Stimulated activated CD8-positive, alpha-beta memory T cell treated with anti-CD3 and anti-CD28 coated beads, Interleukin-7, amount 100 ng/mL, for 48 hours (primary cell): ENCODE data around the gene LMOD3.

Source experiments
- DNase-seq, 2 donors: peaks; one replicate each; pipeline ENCODE4 v3.0.0-alpha.2; 2020; ENCODE audit warnings: low read depth in 1 of 2; ENCODE audit errors: extremely low read depth in 1 of 2

LMOD3 gene

DNA sequence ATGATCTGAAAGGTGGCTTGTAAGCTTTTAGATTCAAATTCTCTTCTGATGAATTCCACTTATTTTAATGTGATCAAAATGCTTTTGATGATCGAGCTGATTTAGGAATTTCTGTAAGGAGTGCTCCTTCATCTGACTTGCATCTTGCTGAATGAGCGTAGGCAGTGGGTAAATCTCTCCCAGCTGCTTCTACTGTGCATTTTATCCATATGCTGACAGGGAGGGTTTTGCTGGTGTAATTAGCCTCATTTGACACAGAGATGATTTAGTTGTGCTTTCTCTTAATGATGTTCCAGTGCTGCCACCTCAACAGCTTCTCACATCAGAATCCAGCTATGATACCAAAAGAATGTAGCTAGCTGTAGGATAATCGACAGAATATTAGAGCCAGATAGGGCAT lies 3.8 kb upstream of the LMOD3 start:
- DNase-seq, result no peak

DNA sequence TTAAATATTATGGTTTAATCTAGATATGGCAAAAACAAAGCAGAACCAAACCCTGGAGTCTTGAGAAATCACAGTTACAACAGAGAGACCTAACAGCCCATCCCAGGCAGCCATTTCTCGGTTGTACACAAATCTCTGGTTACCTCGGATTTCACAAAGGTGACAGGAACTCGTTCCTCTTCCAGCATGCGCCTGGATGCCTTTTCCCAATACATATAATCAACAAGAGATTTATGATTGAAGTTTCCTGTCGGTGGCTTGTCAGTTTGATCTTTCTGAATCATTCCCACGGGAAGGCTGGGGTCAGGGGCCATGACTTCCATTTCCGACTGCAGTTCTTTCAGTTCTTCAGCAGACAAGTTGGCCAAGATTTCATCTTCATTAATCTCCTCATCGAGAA lies 445 bp downstream of the LMOD3 start:
- DNase-seq, result no peak

DNA sequence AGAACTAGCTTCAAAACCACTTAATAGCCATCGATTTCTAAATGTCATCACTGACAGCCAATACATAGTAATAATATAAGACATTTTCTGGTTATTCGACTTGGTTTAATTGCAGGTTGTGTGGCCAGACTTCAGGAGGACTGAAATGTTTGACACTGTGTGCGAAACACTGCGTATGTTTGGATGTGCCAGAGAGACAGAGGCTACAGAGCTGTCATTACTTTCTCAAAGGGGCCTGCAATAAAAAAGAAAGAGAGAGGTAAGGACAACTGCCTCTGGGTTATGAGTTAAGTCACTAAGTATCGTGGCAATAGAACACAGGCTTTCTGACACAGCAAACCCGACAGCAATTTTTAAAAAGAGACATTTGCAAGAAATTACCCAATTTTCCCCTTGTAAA lies 882 bp downstream of the LMOD3 start:
- no peak for DNase-seq

DNA sequence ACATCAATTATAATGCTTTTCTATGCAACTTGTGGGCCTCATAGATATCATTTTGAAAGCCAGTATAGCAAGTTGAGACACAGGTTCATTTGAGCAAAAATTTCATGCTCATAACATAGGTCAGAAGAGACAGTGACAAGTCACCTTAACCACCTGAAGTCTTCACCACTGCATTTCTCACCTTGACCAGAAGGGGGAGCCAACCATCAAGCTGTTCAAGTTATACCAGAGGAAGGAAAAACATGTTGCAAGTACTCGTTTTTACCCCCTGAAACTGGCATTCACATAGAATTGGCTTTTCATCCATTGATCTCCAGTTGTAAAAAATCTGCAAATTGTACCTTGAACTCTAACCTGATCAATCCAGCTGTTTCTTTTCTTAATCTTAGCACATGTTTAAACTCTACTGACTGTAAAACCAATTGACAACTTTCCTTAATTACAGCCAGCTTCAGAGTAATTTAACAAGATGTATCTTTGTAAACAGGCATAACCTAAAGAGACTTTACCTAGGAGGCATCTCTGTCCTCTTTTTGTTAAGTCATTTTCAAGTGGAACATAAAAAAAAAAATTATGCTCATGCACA lies 1.4 kb downstream of the LMOD3 start:
- peak; percentile 42 to 73 for DNase-seq

DNA sequence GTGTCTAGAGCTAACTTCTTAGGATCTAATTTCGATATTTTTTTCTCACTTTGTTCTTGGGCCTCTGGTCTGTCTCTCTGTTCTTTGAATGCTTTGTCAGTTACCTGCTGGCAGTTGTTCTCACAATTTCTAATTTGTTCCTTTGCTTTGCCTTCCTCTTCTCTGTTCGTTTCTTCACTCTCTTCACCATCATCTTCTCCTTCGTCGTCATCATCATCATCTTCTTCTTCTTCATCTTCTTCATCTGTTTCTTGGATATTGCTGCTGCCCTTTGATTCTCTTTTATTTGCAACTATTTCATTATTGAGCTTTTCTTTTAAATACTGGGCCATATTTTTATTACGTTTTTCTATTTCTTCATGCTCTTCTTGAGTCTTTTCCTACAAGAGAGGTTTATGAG lies 2.7 kb downstream of the LMOD3 start:
- no peak for DNase-seq

DNA sequence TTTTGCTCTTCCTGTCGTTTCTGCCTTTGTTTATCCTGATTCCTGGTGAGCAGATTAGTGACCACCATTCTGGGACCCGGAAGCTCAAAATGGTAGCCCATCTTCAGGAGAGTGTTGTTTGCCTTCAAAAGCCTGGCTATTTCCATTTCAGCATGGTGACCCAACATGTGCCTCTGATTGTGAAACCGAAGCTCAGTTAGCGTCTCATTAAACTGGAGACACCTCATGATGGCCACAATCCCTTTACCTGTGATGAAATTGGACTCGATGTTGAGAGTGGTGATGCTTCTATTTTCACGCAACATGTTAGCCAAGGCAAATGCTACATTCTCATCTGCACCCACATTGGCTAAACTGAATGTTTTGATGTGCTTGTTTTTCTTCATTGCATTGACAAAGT lies 3.3 kb downstream of the LMOD3 start:
- no peak for DNase-seq

DNA sequence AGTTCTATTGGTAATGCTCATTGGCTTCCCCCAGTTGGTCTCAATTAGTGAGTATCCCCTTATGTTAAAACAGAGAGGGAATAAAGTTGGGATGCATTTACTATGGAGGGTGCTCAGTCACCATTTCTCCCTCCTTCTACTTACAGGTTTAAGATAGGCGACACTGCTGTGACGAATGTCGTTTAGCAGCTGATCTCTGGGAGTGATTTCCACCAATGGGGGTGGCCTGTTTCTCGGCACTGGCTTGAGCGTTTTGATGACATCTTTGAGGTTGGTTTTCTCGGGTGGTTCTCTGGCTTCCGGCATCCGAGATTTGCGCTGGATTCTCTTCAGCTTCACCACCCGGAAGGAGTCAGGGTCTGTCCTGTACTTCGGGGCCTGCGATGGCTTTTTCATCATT lies 3.8 kb downstream of the LMOD3 start:
- no peak for DNase-seq

DNA sequence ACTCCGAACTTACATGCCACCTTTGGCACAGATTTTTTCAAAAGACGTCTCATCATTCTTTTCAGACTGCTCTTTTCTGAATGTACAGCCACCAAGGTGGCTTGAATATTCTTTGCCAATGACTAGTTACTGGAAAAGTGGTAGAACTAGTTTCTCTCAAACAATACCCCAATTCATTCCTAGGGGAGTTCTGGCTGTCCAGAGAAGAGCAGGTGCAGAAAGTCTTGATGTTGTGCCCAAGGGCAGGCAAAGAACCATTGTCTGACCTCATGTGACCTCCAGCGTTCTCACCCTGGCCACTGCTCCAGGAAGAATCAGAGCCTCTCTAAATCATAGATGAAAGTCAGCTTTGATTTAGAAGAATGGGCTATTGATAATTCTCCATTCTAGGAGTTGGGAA lies 5.5 kb downstream of the LMOD3 start:
- DNase-seq, result no peak

DNA sequence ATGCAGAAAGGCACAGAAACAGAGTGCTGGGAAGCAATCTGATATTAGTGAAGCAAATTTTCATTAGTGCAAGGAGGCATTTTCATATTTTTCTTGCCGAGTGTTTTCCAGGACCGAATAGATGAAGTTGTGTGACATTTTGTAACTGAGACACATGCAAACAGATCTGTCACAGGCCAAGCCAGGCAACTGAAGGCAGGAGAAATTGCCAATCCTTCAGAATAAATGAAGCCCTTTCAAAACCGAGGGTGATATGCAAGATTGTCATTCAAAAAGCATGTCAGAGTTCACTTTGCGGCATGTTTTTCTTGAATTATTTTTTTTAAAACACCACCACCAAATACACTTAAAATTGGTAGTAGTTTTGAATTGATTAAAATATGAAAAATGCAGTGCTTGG lies 6.2 kb downstream of the LMOD3 start:
- no peak for DNase-seq

DNA sequence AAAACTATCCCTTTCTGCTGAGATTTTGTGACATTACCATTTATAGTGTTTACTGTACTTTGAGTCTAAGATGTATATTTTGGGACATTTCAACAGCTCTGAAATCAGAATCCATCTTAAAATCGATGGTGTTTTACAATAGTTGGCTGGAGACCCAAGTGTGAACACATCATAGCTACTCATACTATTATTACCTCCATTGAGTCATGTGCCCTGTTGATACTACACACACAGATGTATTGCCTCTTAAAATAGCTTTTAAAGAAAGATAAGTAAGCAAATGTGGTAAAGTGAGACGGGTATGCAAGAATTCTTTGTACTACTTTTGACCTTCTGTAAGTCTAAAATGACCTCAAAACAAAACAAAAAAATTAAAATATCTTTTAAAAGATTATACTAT lies 6.7 kb downstream of the LMOD3 start:
- DNase-seq, result no peak

DNA sequence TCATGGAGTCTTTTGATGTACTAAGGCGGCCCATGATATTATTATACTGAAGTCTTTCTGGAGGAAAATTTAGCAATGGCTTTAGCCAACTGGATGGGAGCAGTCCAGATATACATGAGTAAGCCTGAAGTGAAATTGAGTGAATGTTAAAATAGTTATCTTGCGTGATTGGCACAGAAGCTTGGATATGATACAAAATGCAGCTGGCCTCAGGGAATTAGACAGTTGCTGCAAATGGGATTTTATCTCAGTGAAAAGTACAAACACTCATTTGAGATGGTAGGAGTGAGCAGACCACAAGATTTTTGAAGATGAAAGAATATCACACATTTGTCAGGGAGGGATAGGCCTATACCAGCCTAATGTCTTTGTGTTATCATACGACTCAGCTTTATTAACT lies 8.9 kb downstream of the LMOD3 start:
- no peak for DNase-seq

DNA sequence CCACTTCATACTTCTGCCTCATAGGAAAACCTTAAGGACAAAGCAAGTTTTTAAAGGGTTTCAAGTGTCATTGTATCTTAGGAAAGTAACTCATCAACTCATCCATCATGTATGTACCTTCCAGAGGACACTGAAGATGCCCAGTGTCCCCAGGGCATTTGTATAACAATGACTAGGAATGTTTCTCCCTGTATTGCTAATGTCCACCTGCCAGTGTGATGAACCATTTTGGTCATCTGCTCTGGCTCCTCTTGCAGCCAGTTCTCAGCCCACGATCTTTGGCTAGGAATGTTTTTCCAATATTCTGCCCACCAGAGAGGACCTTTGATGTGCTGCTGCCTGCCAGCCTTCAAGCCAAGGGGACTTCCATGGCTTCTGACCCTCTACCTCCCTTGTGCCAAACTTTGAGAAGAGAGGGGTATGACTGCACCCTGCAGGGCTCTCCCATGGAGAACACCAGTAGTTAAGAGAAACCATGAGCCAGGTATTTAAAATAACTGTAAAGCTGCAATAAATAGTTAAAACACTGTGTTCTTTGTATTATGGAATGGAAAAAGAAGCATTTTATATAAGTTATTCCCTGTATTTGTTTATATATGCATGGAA lies 11.4 kb downstream of the LMOD3 start:
- no peak for DNase-seq

DNA sequence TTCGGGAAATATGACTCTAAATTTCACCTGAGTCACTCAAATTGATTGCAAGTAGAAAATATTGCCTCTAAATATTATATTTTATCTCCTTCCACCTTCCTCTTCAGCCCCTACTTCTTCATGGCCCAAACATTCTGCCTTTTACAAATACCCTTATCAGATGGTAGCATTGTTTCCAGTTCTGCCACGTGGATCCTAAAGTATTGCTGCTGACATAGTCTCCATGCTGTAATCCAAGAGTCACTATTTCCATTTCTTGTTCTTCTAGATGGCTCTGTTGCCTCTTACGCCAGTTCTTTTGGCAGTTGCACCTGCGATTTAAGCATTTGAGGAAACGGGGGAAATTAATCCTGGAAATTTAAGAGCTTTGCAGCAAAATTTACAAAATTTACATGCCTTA lies 13.6 kb downstream of the LMOD3 start:
- no peak for DNase-seq

DNA sequence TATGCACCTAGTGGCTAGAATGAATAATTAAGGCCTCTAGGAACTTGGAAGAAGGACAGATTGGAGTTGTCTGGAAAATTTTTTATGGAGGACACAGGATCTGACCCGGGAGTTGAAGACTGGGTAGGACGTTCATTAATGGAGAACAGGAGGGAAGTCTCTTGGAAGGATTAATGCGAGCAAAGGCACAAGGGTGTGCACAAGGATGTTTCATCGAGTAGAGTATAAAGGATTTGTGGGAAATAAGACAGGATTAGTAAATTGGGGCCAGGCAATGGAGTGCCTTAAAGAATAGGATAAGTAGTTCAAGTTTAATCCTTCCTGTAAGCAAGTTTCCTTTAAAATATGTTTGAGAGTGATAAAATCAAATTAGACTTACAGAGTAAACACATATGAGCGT lies 14.6 kb downstream of the LMOD3 start:
- no peak for DNase-seq

DNA sequence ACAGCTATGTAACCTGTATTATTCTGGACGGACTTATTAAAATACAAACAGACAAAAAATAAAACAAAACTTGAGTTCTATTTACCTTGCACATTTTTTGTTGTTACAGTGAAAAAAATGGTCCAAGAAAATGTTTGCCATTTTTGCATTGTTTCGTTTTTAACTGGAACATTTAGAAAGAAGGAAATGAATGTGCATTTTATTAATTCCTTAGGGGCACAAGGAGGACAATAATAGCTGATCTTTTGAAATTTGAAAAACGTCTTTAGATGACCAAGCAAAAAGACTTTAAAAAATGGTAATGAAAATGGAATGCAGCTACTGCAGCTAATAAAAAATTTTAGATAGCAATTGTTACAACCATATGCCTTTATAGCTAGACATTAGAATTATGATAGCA lies 17.1 kb downstream of the LMOD3 start:
- DNase-seq, result no peak

DNA sequence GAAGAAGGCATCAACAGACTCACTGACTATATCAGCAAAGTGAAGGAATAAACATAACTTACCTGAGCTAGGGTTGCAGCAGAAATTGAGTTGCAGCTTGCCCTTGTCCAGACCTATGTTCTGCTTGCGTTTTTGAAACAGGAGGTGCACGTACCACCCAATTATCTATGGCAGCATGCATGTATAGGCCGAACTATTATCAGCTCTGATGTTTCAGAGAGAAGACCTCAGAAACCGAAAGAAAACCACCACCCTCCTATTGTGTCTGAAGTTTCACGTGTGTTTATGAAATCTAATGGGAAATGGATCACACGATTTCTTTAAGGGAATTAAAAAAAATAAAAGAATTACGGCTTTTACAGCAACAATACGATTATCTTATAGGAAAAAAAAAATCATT lies 17.8 kb downstream of the LMOD3 start:
- DNase-seq, result no peak

DNA sequence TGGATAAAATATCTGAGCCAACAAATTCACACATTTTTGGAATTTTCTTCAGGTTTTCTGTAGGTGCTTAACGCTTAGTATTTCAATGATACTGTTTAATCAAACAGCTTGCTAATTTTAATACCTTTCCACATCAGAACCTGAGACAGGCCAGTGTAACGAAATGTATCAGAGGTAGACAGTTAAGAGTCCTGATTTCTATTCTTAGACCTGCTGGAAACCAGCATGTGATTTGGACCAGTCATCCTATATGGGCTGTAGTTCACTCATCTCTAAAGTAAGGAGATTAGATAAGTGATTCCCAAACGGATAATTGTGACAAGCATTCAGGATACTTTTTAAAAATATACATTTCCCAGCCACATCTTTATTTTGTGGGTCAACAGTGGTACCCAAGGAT lies 19.3 kb downstream of the LMOD3 start:
- DNase-seq, result no peak

DNA sequence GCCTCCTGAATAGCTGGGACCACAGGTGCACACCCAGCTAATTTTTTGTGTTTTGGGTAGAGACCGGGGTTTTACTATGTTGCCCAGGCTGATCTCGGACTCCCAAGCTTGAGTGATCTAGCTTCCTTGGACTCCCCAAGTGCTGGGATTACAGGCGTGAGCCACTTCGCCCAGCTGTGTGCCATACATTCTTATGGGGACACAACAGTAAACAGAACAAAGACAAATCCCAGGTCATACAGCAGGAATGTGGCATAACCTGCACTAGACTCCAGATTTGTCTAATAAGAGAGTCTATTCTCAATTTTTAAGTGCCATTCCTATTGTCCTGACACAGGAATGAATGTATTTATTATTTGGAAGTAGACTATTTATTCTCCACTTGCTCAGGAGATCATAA lies 20.0 kb downstream of the LMOD3 start:
- DNase-seq, result no peak

DNA sequence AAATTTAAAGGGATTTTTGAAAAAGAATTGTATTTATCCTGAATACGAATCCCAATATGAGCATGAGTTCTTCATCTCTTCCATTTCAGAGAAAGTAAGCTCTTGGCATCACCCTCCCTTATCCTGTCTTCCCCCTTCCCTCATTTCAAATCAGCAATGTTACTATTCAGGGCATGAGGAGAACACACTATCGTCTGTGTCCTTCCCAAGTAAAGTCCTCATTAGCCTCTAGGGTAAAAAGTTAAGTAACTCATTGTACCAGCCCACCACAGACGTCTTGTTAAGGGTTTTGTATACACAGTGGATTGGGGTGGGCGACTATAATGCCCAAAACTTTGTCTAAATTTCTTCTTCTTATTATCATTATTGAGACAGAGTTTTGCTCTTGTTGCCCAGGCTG lies 22.8 kb downstream of the LMOD3 start:
- DNase-seq, result no peak

DNA sequence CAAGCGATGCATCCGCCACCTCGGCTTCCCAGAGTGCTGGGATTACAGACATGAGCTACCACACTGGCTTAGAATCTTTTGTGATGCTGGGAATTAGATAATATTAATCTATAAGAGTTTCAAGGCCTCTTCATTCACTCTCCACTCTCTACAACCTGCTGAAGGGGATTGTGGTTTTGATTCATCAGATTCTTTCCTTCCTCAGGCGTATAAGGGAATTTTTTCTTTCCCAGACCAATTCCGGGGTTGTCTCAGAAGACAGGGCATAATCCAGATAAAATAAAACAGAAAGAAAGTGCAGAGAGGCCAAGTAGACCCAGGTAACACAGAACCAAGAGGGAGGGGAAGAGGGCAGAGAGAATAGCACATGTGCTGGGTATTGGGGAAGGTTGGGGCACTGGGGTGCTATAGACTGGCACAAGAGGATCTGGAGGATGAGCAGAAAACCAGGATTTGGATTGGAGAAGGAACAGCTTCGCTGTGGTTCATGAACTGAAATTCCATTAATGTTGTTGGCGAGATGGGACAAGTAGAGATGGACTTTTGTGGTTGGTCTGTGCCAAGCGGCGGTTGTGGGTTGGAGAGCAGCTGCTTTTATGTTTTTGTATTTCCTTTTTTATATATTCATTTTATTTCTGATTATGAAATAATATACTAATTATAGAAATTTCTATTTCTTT lies 24.8 kb downstream of the LMOD3 start:
- DNase-seq, result no peak

DNA sequence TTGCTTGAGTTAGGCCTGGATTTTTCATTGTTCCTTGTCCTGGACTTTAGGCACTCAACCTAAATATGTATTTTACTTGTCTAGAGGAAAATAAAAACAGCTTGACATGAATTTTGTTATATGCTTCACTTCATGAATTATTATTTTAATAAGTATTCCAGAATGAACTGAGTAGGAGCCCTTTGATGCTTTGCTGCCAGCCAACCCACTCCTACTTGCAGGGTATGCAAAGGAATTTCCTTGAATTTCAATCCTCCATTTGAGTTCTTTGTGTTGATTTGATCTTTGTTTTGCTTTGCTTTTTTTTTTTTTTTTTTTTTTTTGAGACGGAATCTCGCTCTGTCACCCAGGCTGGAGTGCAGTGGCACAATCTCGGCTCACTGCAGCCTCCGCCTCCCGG lies 26.1 kb downstream of the LMOD3 start:
- DNase-seq, result no peak

DNA sequence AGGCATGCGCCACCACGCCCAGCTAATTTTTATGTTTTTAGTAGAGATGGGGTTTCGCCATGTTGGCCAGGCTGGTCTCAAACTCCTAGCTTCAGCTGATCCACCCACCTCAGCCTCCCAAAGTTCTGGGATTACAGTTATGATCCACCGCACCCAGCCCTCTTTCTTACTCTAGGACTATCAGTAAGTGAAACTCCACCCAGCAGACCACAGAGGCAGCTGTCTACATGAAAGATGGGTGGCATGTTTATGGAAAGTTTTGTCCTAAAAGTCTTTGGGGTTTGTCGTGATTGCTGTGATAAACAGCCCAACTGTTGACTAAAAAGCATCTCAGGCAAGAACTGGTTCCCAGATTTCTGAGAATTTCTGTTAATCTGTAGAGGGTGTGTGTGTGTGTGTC lies 26.8 kb downstream of the LMOD3 start:
- DNase-seq, result no peak
